Skeletal muscle tissue (tissue), 4 donors: Measurements from ENCODE around the gene PSG5. TPM values are rescaled to one million over a fixed set of nuclear protein-coding genes. Genes with fewer than 3 reads are reported as not detected.
"Not testable (repeated sequence)": the region's sequence is repeated elsewhere in the genome, so short reads cannot be mapped to it uniquely, and the experiment has no call there.

Experiments
- H3K27ac ChIP-seq: one replicate; pipeline ENCODE4 v1.7.0; 2013; ENCODE audit warnings: mild to moderate bottlenecking, low read depth, low read length, inconsistent platforms
- H3K27me3 ChIP-seq, 3 donors: one replicate each; pipeline ENCODE4 v1.7.0; 2013; ENCODE audit warnings: low read length in 3 of 3; ENCODE audit not compliant: control insufficient read depth in 3 of 3, insufficient read depth in 3 of 3
- H3K36me3 ChIP-seq, 3 donors: one replicate each; pipeline ENCODE4 v1.7.0; 2013; ENCODE audit warnings: low read length in 3 of 3; ENCODE audit not compliant: control insufficient read depth in 3 of 3, insufficient read depth in 3 of 3
- H3K4me1 ChIP-seq, 3 donors: one replicate each; pipeline ENCODE4 v1.7.0; 2013; ENCODE audit warnings: low read length in 3 of 3, mild to moderate bottlenecking in 3 of 3; ENCODE audit not compliant: control insufficient read depth in 3 of 3, insufficient read depth in 3 of 3
- H3K4me3 ChIP-seq, 3 donors: one replicate each; pipeline ENCODE4 v1.7.0; 2013; ENCODE audit warnings: low read length in 3 of 3
- H3K9ac ChIP-seq, 3 donors: one replicate each; pipeline ENCODE4 v1.7.0; 2013; ENCODE audit warnings: low read length in 3 of 3, mild to moderate bottlenecking in 3 of 3, moderate library complexity in 2 of 3, low read depth in 1 of 3
- H3K9me3 ChIP-seq, 3 donors: one replicate each; pipeline ENCODE4 v1.7.0; 2013; ENCODE audit warnings: low read length in 3 of 3; ENCODE audit not compliant: control insufficient read depth in 3 of 3
- total RNA-seq: library from RNA; depleted of rRNA; stranded (reverse); fragments of >200 nt; gene quantifications from one replicate; pipeline ENCODE4 v1.2.3, GENCODE V29; 2014
- donor health status: Osteomylitis.

The PSG5 gene
- total RNA-seq, 1 donor from 2014 or later = not detected

DNA sequence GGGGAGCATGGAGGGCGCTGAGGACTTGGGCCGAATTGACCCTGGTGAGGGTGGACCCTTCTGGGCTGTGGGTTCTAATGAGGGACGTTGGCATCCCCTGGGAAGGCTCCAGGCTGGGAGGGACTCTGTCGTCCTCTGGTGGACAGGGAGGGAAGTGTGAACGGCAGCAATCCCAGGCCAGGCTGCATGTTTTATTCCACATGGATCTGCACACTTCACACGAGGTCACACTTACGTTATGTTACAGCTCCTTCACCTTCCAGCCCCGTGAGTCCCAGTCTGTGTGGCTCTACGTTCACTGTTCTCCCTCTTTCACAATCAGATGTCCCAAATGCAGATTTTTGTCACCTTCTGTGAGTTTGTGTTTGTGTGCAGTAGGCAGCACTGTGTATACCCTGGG is 1.8 kb upstream of the PSG5 start:
- H3K27ac ChIP-seq, H3K27me3 ChIP-seq, H3K36me3 ChIP-seq, H3K4me1 ChIP-seq, H3K4me3 ChIP-seq, H3K9me3 ChIP-seq, H3K9ac ChIP-seq: not testable (repeated sequence)

- H3K9me3 ChIP-seq, H3K36me3 ChIP-seq, H3K27me3 ChIP-seq, H3K4me1 ChIP-seq, H3K27ac ChIP-seq, H3K4me3 ChIP-seq, H3K9ac ChIP-seq: not testable (repeated sequence)
These were observed 4.2 kb downstream of the PSG5 start for GRCh38 chr19:43181869-43182771.

- H3K4me3 ChIP-seq, H3K9ac ChIP-seq: not testable (repeated sequence)
These were observed 6.7 kb downstream of the PSG5 start for GRCh38 chr19:43179569-43180147.

GRCh38 chr19:43178577-43178976 is 7.8 kb downstream of the PSG5 start:
- H3K9me3 ChIP-seq, H3K27ac ChIP-seq, H3K27me3 ChIP-seq, H3K9ac ChIP-seq, H3K4me3 ChIP-seq, H3K36me3 ChIP-seq, H3K4me1 ChIP-seq: not testable (repeated sequence)

More at GRCh38 chr19:43179569-43180147, 6.7 kb downstream of the PSG5 start:
- not testable (repeated sequence) for H3K4me1 ChIP-seq, H3K36me3 ChIP-seq, H3K27me3 ChIP-seq, H3K27ac ChIP-seq, H3K9me3 ChIP-seq

GRCh38 chr19:43165906-43166305 is 20.4 kb downstream of the PSG5 start:
- not testable (repeated sequence) for H3K27me3 ChIP-seq, H3K4me1 ChIP-seq, H3K9ac ChIP-seq, H3K27ac ChIP-seq, H3K36me3 ChIP-seq, H3K4me3 ChIP-seq, H3K9me3 ChIP-seq

GRCh38 chr19:43163135-43163534 is 23.2 kb downstream of the PSG5 start:
- H3K9me3 ChIP-seq, H3K36me3 ChIP-seq, H3K27ac ChIP-seq, H3K9ac ChIP-seq, H3K4me3 ChIP-seq, H3K4me1 ChIP-seq, H3K27me3 ChIP-seq: not testable (repeated sequence)

DNA sequence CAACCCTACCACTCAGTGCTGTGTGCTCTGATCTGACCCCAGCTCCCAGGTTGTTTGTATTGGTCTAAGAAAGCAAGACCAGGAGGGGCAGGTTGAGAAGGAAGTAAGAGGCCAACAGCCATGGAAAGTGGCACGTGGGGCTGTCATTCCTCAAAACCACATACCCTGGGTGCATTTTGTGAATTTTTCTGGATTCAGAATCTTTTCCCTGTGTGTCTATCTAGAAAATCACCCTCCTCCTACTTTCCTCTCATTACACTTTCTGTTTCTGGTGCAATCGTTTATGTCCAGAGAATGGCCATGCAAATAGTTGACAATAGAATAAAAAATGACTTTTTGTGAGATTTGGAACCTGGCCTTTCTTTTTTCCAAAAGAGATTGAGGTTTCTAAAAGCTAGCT is 24.1 kb downstream of the PSG5 start:
- H3K36me3 ChIP-seq, H3K27me3 ChIP-seq, H3K4me1 ChIP-seq, H3K27ac ChIP-seq, H3K4me3 ChIP-seq, H3K9ac ChIP-seq, H3K9me3 ChIP-seq: not testable (repeated sequence)

- Histone ChIP-seq H3K36me3 (no peaks in the 10 kb centered on the region), H3K4me1 (no peaks in the 10 kb centered on the region), H3K4me3 (no peak overlapping the region), H3K27ac (no peak overlapping the region), H3K9ac (no peak overlapping the region), H3K9me3 (no peaks in the 10 kb centered on the region), H3K27me3 (no peaks in the 10 kb centered on the region)
These were observed 34.1 kb downstream of the PSG5 start for GRCh38 chr19:43152214-43152613.

DNA sequence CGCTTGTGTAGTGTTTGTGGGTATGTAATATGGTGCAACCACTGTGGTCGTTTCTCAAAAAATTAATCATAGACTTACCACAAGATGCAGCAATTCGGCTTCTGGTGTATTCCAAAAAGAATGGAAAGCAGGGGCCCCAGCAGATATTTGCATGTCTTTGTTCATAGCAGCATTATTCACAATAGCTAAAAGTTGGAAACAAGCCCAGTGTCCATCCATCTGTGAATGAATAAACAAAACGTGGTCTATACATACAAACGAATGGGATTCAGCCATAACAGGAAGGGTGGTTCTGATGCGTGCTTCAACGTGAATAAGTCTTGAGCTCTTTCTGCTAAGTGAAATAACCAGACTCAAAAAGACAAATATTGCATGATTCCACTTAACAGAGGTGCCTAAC is 36.5 kb downstream of the PSG5 start:
- not testable (repeated sequence) for H3K4me1 ChIP-seq, H3K9ac ChIP-seq, H3K27ac ChIP-seq, H3K27me3 ChIP-seq, H3K9me3 ChIP-seq, H3K36me3 ChIP-seq, H3K4me3 ChIP-seq

DNA sequence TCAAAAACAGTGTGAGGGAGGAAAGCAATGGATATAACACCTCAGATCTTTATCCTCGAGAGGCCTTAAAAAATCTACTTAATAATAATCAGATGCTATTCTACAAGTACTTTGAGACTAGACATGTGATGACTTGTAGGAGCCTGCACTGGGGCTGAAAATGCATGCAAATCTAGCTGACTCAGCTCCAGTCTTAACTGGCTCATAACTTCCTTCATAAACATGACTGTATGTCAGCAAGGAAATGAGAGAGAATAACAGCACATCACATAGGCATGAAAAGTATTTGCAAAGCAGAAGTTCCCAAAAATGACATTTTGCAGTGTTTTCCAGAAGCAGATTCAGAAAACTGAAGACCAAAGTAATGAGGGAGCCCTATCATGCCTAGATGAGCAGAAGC is 38.1 kb downstream of the PSG5 start:
- Histone ChIP-seq H3K9ac (no peak overlapping the region), H3K4me1 (no peaks in the 10 kb centered on the region)

More for the DNA sequence above, 38.1 kb downstream of the PSG5 start:
- H3K27ac ChIP-seq = no peak overlapping the region
- H3K36me3 ChIP-seq = no peaks in the 10 kb centered on the region
- H3K9me3 ChIP-seq = no peaks in the 10 kb centered on the region
- H3K27me3 ChIP-seq = no peaks in the 10 kb centered on the region
- H3K4me3 ChIP-seq = no peak overlapping the region
